GM19193 (cell line): ENCODE measurements around the gene DOK3.

Source experiments
- POLR2A ChIP-seq: IDR thresholded peaks from 4 replicates; pipeline ENCODE4 v1.6.1; 2011; ENCODE audit not compliant: insufficient read depth, insufficient read length; ENCODE audit errors: extremely low read depth

DOK3 gene

DNA sequence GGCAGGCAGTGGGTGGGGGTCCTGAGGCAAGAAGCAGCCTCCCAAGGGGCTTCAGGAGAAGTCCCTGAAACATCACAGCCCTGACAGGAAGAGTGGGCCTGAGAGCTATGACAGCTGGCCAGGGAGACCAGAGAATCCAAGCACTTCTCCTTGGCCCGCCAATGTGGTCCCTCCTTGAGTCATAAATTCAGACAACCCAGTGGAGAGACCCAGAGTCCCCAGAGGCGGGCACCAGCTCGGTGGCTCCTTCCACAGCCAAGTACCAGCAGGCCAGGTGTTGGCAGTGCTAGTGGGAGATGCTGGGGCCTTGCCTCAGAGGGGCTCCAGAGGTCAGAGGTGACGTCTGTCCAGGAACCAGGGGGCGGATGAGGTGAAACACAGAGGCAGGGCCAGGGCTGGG is 1.6 kb upstream of the DOK3 start:
- no peak for TF ChIP-seq POLR2A

DNA sequence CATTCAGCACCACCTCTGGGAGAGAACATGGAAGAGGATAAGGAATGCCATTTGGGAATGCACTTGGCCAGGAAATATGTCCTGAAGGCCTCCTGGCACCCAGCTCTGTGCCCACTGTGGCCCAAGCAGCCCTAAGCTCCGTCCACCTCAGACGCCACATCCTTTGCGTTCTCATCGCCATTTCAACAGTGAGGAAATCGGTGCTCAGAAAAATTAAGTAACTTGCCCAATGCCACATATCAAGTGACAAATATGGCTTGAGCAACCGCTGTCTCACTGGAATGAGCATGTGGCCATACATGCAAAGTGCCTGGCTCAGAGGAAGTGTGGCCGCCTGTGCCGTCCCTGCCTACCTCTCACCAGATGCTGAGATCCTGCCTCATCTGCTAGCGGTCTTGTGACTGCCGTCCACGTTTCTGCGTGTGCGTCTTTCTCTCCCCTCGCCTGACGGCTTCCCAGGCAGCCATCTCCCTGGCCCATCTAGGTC is 984 bp upstream of the DOK3 start:
- TF ChIP-seq POLR2A: peak; percentile 46

DNA sequence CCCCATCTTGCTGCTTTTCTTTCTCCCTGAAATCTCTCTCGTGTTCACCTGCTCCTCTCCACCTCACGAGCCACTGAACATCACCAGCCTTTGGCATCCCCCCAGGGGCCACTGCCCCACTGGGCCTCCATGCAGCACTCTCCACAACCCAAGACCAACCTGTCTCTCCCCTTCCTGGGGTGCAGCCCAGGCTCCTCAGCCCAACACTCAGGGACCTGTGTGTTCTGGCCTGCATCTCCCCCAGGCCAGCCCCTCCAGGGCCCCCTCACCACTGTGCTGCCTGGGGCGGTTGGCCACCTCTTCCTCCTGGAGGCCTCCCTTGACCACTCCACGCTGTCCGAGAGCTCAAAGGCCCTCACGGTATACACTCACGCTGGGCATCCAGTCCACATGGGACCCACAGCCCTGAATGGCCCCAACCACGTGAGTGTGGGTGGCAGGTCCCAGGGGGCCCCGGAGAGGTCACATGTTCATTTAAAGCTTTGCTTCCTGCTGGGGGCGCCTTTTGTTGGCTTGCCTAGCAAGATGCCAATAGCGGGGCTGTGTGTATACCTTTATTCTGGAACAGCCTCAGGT is 453 bp upstream of the DOK3 start:
- TF ChIP-seq POLR2A: peak; percentile 22

DNA sequence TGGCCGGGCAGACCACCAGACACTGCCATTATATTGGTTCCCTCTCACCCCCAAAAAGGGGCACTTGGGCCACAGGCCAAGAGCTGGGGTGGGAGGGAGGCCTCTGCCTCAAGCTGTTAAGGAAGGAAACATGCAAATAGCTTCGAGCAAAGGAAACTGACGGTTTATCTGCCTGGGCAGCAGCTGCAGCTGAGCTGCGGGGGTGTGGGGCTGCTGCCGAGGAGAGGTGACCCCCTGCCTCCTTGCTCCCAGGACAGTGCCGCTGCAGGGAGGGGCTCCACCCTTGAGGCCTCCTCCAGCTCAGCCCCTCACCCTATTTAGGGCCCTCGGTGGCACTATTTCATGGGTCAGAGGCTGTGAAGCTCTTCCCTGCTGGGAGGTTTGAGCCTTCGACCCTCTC is 789 bp downstream of the DOK3 start:
- TF ChIP-seq POLR2A: peak; percentile 76

DNA sequence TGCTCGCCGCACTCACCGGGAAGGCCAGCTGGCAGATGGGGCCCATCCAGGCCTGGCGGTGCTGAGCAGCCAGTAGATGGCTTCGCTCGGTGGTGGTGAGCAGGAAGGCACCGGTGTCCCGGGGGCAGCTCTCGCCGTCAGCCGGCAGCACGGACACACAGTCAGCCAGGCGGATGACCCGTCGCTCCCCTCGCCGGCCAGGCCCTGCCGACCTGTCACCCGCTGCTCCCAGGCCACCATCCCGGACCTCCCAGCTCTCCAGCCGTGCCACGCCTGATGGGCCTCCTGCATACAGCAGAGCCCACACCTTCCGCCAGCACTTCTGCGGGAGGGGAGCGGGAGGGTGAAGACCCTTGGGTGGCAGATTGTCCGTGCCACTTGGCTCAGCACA is 1.4 kb downstream of the DOK3 start:
- no peak for TF ChIP-seq POLR2A

DNA sequence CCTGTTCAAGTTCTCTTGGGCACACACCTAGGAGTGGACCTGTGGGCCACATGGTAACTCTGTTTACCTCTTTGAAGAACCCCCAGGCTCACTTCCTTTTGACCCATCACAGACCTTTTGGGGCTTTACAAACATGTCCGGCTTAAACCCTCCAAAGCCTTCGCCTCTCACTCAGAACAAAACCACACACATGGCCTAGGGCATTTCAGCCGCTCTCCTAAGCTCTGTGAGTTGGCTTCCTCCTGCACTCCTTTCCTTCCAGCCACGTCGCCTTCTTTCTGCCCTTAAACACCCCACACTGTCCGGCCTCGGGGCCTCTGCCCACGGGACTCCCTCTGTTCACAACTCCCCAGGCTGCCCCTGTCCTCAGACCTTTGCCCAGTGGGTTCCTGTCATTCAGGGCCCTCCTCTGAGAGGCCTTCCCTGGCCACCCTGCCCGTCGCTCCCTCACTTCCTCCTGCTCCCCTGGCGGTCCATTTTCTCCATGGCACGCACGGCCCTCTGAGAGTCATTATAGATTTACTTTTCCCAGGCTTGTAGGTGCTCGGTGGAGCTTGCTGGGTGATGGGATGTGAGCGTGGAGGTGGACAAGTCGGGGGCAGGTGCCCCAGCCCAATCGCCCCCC is 1.9 kb downstream of the DOK3 start:
- no peak for TF ChIP-seq POLR2A

DNA sequence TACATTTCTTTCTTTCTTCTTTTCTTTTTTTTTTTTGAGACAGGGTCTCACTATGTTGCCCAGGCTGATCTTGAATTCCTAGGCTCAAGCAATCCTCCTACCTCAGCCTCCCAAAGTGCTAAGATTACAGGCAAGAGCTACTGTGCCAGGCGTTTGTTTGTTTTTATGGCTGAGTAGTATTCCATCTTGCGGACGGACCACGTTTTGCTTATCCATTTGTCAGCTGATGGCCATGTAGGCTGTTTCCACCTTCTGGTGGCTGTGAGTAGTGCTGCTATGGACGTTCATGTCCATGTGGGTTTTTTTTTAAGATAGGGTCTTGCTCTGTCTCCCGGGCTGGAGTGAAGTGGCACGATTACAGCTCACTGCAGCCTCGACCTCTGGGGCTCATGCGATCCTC is 2.5 kb downstream of the DOK3 start:
- no peak for TF ChIP-seq POLR2A

DNA sequence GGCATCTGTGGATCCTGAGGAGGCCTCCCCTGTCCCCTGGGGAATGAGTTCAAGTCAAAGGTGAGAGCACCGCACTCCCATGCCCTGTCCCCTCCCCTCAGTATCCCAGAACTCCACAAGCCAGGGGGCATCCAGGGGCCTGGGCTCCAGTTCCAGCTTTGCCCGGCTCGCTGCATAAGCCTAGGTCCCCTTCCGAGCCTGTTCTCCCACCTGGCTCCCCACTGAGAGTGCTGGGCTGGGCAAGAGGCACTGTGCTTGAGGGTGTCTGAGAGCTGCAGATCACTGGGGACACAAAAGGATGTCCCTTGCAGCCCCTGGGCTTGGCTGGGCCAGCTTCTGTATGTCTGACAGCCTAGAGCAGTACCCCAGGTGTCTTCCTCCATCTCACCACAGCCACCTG is 4.6 kb downstream of the DOK3 start:
- TF ChIP-seq POLR2A: no peak

DNA sequence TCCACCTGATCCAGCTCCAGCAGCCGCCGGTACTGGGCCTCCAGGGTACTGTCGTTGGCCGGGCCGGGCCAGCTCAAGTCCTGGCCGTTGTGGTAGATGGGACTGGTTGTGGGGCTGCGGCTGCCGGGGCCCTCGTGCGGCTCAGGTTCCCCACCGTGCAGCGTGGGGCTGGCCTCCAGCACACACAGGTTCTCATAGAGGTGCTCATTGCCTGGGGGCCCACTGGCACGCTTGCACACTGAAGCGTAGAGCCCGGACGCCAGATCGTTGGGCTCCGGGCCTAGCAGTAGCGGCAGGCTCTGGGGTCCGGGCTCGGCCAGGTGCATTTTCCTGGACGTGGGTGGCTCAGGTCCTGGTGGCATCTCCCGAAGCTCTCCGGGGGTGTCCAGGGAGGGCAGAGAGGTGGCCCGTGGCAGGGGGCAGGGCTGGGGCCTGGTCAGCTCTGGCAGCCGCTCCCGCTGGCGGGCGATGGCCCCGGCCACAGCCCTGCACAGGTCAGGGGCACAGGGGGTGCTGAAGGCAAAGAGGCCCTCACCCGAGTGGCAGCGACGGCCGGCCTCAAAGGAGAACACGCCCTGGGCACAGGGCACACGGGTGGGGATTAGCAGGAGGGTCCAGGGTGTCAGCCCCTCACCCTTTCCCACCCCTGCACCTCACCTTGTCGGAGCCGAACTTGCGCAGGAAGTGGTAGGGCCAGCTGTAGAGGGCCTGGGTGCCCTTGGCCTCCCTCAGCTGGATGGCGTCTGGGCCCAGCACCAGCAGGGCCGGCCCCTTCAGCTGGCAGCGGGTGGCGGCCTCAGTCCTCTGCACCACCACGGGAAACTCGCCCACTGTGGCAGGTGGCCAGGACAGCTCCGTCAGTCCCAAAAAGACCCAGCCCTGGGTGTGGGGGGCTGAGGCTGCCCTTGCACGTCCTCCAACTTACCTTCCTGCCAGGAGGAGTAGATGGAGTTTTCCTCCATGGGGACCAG is 5.3 kb downstream of the DOK3 start:
- TF ChIP-seq POLR2A: no peak

DNA sequence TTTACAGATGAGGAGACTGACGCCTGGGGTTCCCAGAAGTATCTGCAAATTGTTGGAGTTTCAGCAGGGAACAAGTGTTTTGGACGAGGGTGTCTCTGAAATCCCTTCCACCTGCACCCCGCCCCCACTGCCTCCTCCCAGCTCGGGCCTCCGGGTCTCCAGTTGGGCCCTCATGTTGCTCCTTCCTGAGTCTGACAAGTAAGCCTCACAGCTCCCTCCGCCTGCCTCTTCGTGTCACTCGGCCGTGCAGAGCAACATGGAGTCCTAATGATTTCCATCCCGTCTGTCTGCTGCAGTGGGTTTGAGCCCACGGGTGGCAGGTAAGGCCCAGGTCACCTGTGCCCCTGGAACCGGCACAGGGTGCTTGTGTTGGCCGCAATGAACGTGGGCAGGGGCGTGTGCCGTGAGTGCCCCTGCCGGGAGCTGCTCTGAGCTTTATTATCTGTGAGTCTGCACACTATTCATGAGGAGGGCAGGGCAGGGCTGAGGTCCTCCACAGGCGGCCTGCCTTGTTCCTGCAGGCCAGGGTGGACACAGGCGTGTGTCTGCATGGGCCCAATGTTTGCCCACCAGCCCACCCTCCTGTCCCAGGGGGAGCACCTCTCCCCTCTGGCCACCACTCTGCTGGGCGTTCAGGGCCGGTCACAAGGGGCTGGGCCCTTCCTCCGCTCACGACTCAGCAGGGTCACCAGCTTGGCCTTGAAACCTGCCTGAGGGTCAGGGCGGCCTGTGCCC is 6.1 kb downstream of the DOK3 start:
- no peak for TF ChIP-seq POLR2A

DNA sequence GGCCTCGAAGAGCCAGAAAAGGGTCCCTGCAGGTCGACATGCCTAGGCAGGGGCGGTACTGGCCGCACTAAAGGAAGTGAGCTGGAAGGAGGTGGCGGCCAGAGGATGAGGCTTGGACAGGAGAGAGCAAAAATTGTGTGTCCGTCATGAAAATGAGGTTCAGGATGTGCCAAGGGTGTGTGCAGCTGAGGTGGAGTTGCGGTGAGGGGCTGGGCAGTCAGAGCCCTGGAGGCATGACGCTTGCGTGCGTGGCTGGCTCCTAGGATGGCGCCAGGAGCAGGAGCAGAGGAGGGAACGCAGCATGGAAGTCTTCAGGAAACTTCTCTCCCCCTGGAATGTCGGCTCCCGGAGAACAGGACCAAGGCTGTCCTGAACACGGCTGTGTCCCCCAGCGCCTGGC is 6.7 kb downstream of the DOK3 start:
- TF ChIP-seq POLR2A: peak; percentile 19

DNA sequence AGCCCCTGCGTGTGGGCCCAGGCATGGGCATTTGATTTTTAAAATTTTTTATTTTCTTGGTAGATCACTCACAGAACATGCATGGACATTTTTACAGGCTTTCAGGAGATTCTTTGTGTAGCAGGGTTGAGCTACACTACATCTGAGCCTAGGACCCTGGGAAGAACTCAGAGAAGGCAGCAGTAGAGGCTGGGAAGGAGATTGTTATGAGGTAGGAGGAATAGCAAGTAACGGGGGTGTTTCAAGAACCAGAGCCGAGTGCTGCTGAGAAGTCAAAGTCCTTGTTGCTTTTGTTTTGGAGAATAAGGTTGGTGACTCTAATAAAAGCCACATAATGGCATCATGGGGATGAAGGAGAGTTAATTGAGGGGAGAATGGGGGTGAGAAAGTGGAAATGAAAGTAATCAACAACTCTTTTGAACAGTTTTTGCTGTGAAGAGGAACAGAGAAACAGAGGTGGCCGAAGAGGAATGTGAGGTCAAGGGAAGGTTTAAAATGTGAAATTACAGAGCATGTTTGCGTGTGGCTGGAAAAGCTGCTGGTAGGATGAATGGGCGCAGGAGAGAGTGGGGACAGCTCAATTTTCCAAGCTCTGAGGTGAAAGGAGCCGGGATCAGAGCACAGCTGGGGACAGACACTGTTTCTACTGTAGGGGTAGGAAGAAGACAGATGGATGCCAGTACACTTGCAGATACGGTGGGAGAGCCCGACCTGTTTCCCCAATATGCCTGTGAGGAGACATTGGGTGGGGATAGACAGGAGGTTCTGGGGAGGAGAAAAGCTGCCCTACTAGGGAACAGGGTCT is 7.5 kb downstream of the DOK3 start:
- TF ChIP-seq POLR2A: no peak

DNA sequence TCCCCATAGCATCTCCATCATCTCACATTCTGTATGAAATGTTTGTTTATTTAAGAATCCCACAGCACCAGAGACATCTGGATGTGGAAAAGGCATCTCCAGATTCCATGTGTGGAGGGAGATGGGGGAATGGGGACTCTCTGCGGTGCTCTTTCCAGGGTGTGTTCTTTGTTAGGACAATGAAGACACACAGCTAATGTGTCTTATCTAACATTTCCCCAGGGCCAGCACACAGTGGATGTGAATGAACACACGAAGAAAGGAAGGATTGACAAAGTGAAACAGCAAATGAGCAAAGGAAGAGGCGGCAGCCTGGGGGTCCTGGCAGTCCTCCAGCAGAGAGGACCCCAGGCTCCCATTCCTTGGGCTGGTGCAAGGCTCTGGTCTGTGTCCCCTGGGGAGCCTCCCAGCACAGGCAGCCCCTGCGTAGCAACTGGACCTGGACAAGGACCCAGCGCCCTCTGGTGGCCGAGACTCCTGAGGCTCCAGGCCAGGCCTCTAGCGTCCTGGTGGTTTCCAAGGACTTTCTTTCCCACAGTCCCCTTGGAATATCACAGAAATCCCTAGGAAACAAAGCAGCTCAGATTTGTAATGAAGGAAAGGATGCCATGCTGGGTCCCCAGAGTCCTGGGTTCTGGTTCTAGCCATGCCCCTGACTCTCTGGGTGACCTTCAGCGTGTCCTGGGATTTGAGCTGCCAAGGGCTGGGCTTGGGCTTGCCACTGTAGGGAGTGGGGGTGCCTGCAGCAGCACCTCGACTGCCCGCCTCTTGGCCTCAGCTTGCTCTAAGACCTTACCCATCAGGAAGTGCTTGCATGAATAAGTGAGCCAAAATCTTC is 8.7 kb downstream of the DOK3 start:
- peak; percentile 41 for TF ChIP-seq POLR2A
